Measurements from ENCODE around the gene TMEM163. TPM values are rescaled to one million over a fixed set of nuclear protein-coding genes. Genes with fewer than 3 reads are reported as not detected.
"Not testable (repeated sequence)": the region's sequence is repeated elsewhere in the genome, so short reads cannot be mapped to it uniquely, and the experiment has no call there.

Gene TMEM163
- total RNA-seq, 2 experiments from 2014 or later: 0.23 TPM; not detected in 1

DNA sequence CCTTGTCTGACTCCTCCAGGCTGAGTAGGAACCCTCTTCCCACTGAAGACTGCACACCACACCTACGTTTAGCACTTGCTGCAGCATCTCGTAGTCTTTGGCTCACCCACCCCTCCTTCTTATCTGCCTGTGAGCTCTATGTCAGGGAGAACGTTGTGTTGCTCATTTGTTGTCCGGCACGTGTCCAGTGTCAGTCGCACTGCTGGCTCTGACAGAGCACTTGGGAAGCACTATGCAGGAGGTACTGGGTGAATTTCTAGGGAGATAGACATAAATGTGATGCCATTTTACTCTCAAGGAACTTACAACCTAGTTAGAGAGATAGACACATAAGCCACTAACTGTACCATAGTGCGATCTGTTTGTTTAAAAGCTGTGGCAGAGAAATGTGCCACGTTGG lies 241.8 kb downstream of the TMEM163 start:
- H3K4me3 Mint-ChIP-seq; CTCF ChIA-PET; H3K27ac Mint-ChIP-seq; H3K4me1 Mint-ChIP-seq (ENCODE audit: low read depth); H3K36me3 Mint-ChIP-seq (ENCODE audit: low read depth); ATAC-seq; POLR2A ChIA-PET; DNase-seq: not testable (repeated sequence)
- H3K9me3 Mint-ChIP-seq (ENCODE audit: insufficient read depth): peaks cover 14% of the 10 kb centered on the region
- H3K27me3 Mint-ChIP-seq (ENCODE audit: low read depth): peaks cover 17% of the 10 kb centered on the region

DNA sequence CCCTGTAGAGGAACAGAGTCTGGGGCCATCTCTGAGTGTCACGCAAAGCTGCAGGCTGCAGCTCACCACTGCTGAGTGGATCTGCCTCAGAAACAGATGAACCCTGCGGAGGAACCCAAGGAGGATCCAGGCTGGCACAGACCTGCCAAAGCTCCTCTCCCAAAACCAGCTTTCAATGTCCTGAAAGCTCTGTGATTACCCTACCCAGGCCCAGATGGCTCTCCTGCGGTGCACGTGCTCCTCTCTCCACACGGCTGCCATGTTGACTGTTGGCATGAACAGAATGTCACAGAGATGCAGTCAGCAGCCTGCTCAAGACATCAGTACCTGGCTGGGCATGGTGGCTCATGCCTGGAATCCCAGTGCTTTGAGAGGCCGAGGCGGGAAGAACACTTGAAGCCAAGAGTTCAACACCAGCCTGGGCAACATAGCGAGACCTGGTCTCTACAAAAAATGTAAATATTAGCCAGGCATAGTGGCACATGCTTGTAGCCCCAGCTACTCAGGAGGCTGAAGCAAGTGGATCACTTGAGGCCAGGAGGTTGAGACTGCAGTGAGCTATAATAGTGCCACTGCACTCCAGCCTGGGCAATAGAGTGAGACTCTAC lies 248.1 kb downstream of the TMEM163 start:
- Mint-ChIP-seq H3K4me3 (no peak overlapping the region), H3K27ac (no peak overlapping the region), H3K4me1 (ENCODE audit: low read depth) (no peaks in the 10 kb centered on the region), H3K27me3 (ENCODE audit: low read depth) (peaks cover 10% of the 10 kb centered on the region), H3K9me3 (ENCODE audit: insufficient read depth) (peaks cover 14% of the 10 kb centered on the region), H3K36me3 (ENCODE audit: low read depth) (no peaks in the 10 kb centered on the region)
- ChIA-PET POLR2A (no interaction called here), CTCF (interaction anchor here (1.4 kb wide), 1 partner anchor 18 kb away, joined by 3 read pairs; no protein-coding TSS in a partner anchor)
- ATAC-seq (no peak), DNase-seq (no peak)

DNA sequence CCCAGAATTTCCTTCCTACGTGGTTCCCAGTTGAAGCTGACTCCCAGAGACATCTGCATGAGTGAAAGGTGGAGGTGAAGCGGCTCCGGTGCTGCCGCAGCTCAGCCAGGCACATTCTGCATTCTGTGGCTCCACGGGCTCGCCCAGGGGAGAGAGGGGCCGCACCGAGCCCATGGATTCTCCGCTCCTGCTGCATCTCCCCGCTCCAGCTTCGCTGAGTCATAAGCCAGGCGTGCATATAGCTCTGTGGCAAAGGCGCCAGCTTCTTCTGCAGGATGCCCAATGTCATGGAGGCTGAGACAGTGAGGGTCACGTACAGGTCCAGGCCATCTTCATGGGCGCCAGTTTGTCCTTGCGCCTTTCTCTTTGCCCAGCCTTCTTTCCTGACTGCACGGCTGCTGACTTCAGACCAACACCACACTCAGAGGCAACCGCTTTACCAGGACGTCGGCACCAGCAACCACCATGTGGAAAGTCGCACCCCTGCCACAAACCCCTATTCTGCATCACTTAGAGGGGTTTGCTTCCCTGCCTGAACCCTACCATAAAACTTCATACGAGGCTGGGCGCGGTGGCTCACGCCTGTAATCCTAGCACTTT lies 249.2 kb downstream of the TMEM163 start:
- no peak for ATAC-seq
- POLR2A ChIA-PET: no interaction called here
- no peak for DNase-seq

DNA sequence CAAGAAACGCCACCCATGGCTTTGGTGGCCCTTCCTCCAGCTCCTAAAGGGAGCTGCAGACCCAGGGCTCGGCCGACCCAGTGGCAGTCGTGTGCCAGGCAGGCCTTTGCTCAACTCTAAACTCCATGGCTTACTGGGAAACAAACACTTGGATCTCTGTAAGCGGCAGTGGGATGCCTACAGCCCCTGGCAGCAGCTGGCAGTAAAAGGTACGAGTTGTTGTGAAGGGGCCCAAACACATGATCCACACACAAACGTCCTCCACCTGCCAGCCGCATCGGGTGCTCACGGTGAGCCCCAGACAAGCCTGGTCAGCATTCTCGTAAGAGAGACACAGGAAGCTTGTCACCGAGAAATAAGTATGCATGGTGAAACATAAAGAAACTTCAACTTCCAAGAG lies 250.0 kb downstream of the TMEM163 start:
- no peak for ATAC-seq
- peaks cover 2% of the 10 kb centered on the region for H3K27me3 Mint-ChIP-seq (ENCODE audit: low read depth)
- H3K36me3 Mint-ChIP-seq (ENCODE audit: low read depth): no peaks in the 10 kb centered on the region
- H3K4me1 Mint-ChIP-seq (ENCODE audit: low read depth): no peaks in the 10 kb centered on the region
- H3K4me3 Mint-ChIP-seq: no peak overlapping the region
- H3K27ac Mint-ChIP-seq: no peak overlapping the region
- peaks cover 11% of the 10 kb centered on the region for H3K9me3 Mint-ChIP-seq (ENCODE audit: insufficient read depth)
- POLR2A ChIA-PET: no interaction called here
- CTCF ChIA-PET: interaction anchor here (1.2 kb wide), 1 partner anchor 66 kb away, joined by 3 read pairs; no protein-coding TSS in a partner anchor
- no peak for DNase-seq

More for the DNA sequence above, 249.2 kb downstream of the TMEM163 start:
- Mint-ChIP-seq H3K27me3 (ENCODE audit: low read depth) (peaks cover 10% of the 10 kb centered on the region), H3K27ac (no peak overlapping the region), H3K9me3 (ENCODE audit: insufficient read depth) (peaks cover 14% of the 10 kb centered on the region), H3K36me3 (ENCODE audit: low read depth) (no peaks in the 10 kb centered on the region), H3K4me1 (ENCODE audit: low read depth) (no peaks in the 10 kb centered on the region), H3K4me3 (no peak overlapping the region)
- CTCF ChIA-PET: interaction anchor here (1.4 kb wide), 1 partner anchor 17 kb away, joined by 3 read pairs; no protein-coding TSS in a partner anchor

DNA sequence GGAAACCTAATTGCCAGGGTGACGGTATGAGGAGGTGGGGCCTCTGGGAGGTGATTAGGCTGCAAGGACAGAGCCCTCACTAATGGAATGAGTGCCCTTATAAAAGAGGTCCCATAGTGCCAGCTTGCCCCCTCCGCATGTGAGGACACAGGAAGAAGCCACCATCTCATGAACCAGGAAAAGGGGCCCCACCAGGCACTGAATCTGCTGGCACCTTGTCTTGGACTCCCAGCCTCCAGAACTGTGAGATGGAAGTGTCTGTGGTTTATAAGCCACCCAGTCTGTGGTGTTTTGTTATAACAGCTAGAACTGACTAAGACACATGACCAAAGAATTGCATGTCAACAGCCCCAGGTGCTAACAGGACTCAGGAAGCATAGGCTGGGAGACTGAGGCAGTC lies 250.6 kb downstream of the TMEM163 start:
- no peaks in the 10 kb centered on the region for H3K36me3 Mint-ChIP-seq (ENCODE audit: low read depth)
- ChIA-PET POLR2A (no interaction called here), CTCF (interaction anchor here (1.2 kb wide), 1 partner anchor 66 kb away, joined by 3 read pairs; no protein-coding TSS in a partner anchor)
- H3K9me3 Mint-ChIP-seq (ENCODE audit: insufficient read depth): peaks cover 5% of the 10 kb centered on the region
- DNase-seq: no peak
- ATAC-seq: no peak
- H3K4me1 Mint-ChIP-seq (ENCODE audit: low read depth): no peaks in the 10 kb centered on the region
- no peaks in the 10 kb centered on the region for H3K27me3 Mint-ChIP-seq (ENCODE audit: low read depth)
- no peak overlapping the region for H3K27ac Mint-ChIP-seq
- H3K4me3 Mint-ChIP-seq: no peak overlapping the region

DNA sequence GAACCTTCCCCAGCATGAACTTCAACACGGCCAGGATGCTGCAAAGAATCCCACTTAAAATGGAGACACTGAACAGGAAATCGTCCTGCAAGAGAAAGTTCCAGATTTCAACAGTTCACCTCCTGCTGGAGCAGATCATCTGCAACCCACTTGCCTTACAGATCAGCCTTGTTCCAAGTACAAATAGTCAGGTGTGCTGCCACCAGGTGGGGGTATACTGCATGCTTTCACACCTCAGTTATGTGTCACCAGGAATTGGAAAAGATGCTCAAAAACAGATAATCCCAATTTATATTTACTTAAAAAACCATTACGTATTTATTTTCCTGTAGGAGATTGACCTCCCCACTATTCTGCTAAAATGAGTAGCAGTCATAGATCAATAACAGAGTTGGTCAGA lies 252.7 kb downstream of the TMEM163 start:
- Mint-ChIP-seq H3K27ac (no peak overlapping the region), H3K36me3 (ENCODE audit: low read depth) (no peaks in the 10 kb centered on the region), H3K4me1 (ENCODE audit: low read depth) (no peaks in the 10 kb centered on the region), H3K4me3 (no peak overlapping the region), H3K9me3 (ENCODE audit: insufficient read depth) (no peaks in the 10 kb centered on the region), H3K27me3 (ENCODE audit: low read depth) (no peaks in the 10 kb centered on the region)
- no peak for ATAC-seq
- ChIA-PET CTCF (interaction anchor here (0.7 kb wide), 1 partner anchor 1923 kb away, joined by 3 read pairs; no protein-coding TSS in a partner anchor), POLR2A (no interaction called here)
- peak; percentile 48 for DNase-seq

DNA sequence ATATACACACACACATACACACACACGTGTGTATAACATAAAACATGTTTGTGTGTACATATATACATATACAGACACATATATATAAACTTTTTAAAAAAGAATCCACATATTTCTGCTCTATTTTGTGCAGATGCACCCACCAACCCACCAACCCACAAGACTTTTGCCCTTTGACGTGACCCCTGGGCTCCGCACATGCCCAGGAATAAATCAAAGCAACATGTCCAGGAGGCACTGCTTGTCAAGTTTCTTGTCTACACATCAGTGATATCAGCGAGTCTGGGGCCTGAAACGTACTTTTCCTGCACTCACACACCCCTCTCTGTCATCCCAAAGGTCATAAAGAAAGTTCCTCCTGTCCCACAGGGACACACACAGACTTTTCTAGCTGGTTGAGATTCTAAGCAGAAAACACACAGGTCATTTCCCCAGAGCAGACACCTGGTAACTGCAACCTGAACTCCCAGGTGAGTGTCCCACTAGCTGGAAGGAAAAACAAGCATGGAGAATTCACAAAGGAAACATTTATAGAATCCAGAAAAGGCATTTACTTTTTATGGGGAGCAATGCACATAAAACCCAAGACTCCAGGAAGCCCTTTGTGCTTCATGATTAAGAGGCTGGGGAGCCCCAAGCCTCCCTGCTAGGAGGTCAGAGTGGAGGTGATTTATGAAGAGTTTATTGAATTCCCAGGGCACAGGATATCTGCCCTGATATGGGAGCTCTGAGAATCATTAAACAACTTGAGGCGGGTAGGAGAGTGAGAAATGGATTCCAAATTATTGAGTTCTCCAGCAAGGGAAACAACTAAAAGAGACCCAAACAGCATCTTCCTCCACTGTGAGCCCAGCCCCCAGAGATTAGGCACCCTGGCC lies 253.3 kb downstream of the TMEM163 start:
- Mint-ChIP-seq H3K27me3 (ENCODE audit: low read depth) (no peaks in the 10 kb centered on the region), H3K9me3 (ENCODE audit: insufficient read depth) (no peaks in the 10 kb centered on the region), H3K4me3 (no peak overlapping the region), H3K4me1 (ENCODE audit: low read depth) (no peaks in the 10 kb centered on the region), H3K27ac (no peak overlapping the region), H3K36me3 (ENCODE audit: low read depth) (no peaks in the 10 kb centered on the region)
- no peak for DNase-seq
- ATAC-seq: no peak
- CTCF ChIA-PET: no interaction called here
- POLR2A ChIA-PET: no interaction called here

DNA sequence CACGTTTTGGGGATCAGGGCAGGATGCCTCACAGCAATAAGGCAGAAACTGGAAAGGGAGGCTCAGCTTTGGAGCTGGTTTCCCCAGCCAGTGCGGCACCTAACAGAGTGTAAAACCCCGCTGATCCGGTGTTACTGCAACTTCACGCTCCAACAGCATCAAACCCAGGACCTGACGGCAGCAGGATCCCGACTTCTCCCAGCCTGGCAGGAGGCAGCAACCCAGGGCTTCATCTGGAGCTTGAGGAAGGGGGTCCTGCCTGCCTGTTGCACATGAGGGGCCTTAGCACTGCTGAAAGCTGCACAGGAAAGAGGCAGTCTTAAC lies 255.1 kb downstream of the TMEM163 start:
- no peak overlapping the region for H3K27ac Mint-ChIP-seq
- no peak overlapping the region for H3K4me3 Mint-ChIP-seq
- ATAC-seq: no peak
- no peaks in the 10 kb centered on the region for H3K27me3 Mint-ChIP-seq (ENCODE audit: low read depth)
- H3K36me3 Mint-ChIP-seq (ENCODE audit: low read depth): no peaks in the 10 kb centered on the region
- ChIA-PET CTCF (no interaction called here), POLR2A (no interaction called here)
- no peaks in the 10 kb centered on the region for H3K9me3 Mint-ChIP-seq (ENCODE audit: insufficient read depth)
- H3K4me1 Mint-ChIP-seq (ENCODE audit: low read depth): no peaks in the 10 kb centered on the region
- DNase-seq: no peak

DNA sequence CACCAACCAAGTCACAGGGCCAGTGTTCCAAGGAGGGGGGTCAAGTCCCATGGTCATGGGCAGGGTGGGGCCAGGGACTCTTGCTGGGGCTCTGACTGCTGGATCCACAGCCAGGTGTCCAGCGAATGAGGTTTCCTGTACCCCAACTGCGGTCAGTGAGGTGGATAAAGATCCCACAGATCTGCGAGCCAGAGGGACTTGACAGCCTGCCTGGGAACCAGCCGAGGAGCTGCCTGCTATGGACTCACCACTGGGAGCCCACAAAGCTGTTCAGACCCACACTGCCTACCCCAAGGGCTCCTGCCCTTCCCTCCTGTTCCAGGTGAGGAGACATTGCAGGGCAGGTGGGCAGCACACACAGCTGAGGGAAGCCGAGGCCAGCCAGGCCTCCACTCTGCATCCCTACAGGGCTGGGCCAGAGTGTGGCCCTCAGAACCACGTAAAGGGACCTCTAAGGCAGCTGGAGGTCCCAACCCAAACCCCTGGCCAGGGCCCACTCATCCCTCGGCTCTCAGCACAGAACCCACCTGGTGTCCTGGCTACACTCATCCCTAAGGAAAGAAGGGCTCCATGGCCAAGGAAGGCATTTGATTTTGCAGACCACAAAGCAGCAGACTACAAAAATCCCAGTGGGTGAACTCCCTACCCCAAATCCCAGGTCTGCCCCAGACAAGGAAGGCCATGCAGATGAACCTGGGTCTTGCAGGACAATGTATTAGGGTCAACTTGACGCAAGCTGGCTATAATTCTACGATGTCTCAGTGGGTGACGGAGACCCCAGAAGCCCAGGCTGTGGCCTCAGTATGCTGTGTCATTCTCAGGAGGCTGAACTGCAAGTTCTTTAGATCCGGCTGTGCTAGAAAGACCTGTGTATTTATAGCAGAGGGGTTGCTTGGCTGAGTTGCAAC lies 255.8 kb downstream of the TMEM163 start:
- H3K27me3 Mint-ChIP-seq (ENCODE audit: low read depth): no peaks in the 10 kb centered on the region
- ATAC-seq (no peak), DNase-seq (no peak)
- no peaks in the 10 kb centered on the region for H3K9me3 Mint-ChIP-seq (ENCODE audit: insufficient read depth)
- H3K4me3 Mint-ChIP-seq: no peak overlapping the region
- no peaks in the 10 kb centered on the region for H3K36me3 Mint-ChIP-seq (ENCODE audit: low read depth)
- CTCF ChIA-PET: no interaction called here
- POLR2A ChIA-PET: no interaction called here
- H3K4me1 Mint-ChIP-seq (ENCODE audit: low read depth): no peaks in the 10 kb centered on the region
- no peak overlapping the region for H3K27ac Mint-ChIP-seq

DNA sequence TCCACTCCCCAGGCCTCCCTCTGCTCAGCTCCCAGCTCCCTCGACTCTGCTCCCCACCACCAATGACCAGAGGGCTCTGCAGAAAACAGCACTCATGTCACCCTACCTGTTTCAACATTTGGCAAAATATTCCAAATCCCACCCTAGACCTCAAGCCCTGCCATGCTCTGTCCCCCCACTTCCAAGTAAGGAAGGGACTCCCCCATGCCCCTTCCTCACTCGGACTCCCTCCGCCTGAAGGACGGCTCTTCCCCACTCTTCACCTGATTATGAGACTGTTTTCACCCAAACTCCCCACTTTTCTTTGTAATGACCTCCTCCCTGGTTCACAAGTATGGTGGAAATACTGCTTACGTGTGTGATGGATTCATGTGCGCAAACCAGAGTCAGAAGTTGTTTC lies 256.5 kb downstream of the TMEM163 start:
- DNase-seq (no peak), ATAC-seq (no peak)
- Mint-ChIP-seq H3K36me3 (ENCODE audit: low read depth) (no peaks in the 10 kb centered on the region), H3K27me3 (ENCODE audit: low read depth) (no peaks in the 10 kb centered on the region), H3K4me3 (no peak overlapping the region), H3K4me1 (ENCODE audit: low read depth) (no peaks in the 10 kb centered on the region), H3K9me3 (ENCODE audit: insufficient read depth) (no peaks in the 10 kb centered on the region), H3K27ac (no peak overlapping the region)
- ChIA-PET POLR2A (no interaction called here), CTCF (interaction anchor here (2.5 kb wide), 1 partner anchor 11 kb away, joined by 19 read pairs; no protein-coding TSS in a partner anchor)

DNA sequence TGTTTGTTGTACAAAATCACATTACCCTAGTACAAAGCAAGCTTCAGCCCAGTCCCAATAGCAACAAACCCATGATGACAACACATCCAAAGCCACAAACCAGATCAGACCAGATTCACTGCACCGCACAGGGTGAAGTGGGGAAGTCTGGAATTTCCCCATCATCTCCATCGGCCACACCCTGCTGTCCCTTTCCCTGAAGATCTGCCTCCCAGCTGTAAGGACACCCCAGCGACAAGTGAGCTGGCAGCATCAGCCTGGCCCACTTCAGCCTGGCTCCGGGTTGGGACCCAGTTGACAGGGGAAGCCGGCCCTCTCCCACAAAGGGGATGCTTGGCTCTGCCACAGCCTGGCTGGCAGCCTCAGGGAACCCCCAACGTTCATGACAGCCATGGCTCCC lies 257.3 kb downstream of the TMEM163 start:
- Mint-ChIP-seq H3K27me3 (ENCODE audit: low read depth) (no peaks in the 10 kb centered on the region), H3K4me3 (no peak overlapping the region), H3K9me3 (ENCODE audit: insufficient read depth) (no peaks in the 10 kb centered on the region), H3K4me1 (ENCODE audit: low read depth) (no peaks in the 10 kb centered on the region), H3K36me3 (ENCODE audit: low read depth) (no peaks in the 10 kb centered on the region), H3K27ac (no peak overlapping the region)
- ATAC-seq (no peak), DNase-seq (no peak)
- POLR2A ChIA-PET: no interaction called here
- CTCF ChIA-PET: interaction anchor here (1.8 to 2.5 kb wide), 3 partner anchors 10 to 437 kb away, joined by 4 to 19 read pairs (median 10); no protein-coding TSS in a partner anchor

All from activated CD8-positive, alpha-beta T cell treated with anti-CD3 and anti-CD28 coated beads, Interleukin-2, amount 10 ng/mL, durations not matched to agents 7 days and 5 days (primary cell).